GM21717 (cell line): ENCODE results near the gene HOXD8.

Experiments
- ATAC-seq: cut with Tn5 transposase; IDR thresholded peaks from one replicate; pipeline ENCODE4 v1.9.1; 2021; ENCODE audit warnings: mild to moderate bottlenecking, moderate library complexity; ENCODE audit not compliant: unreplicated experiment

Gene HOXD8

GRCh38 chr2:176171351-176172006 is 42.0 kb downstream of the HOXD8 start:
- ATAC-seq: no peak

- ATAC-seq: no peak
Observed at GRCh38 chr2:176172007-176172894, 42.7 kb downstream of the HOXD8 start.

- no peak for ATAC-seq
Observed at GRCh38 chr2:176172895-176173566, 43.5 kb downstream of the HOXD8 start.

- ATAC-seq: no peak
Observed at GRCh38 chr2:176173567-176174381, 44.3 kb downstream of the HOXD8 start.

GRCh38 chr2:176174382-176174823 is 44.9 kb downstream of the HOXD8 start:
- ATAC-seq: no peak

GRCh38 chr2:176174824-176175708 is 45.6 kb downstream of the HOXD8 start:
- ATAC-seq: no peak

- no peak for ATAC-seq
Observed at GRCh38 chr2:176175709-176176607, 46.5 kb downstream of the HOXD8 start.

GRCh38 chr2:176177580-176178037 is 48.1 kb downstream of the HOXD8 start:
- ATAC-seq: no peak

- ATAC-seq: no peak
Observed at GRCh38 chr2:176178038-176178756, 48.7 kb downstream of the HOXD8 start.

GRCh38 chr2:176178757-176179295 is 49.3 kb downstream of the HOXD8 start:
- no peak for ATAC-seq

- no peak for ATAC-seq
Observed at GRCh38 chr2:176181551-176181950, 52.0 kb downstream of the HOXD8 start.
